Colonic mucosa (tissue), 4 donors: ENCODE results near the gene SACM1L. TPM values are rescaled to one million over a fixed set of nuclear protein-coding genes. Genes with fewer than 3 reads are reported as not detected.

Experiments used
- DNase-seq: peaks from one replicate; pipeline ENCODE4 v3.0.0-alpha.2; 2020
- H3K27ac ChIP-seq: fragments of 200-600 bp; one replicate; pipeline ENCODE4 v1.8.0; 2021
- H3K27me3 ChIP-seq: fragments of 200-600 bp; one replicate; pipeline ENCODE4 v1.8.0; 2021
- H3K36me3 ChIP-seq: fragments of 200-600 bp; one replicate; pipeline ENCODE4 v1.8.0; 2021
- H3K4me1 ChIP-seq: fragments of 200-600 bp; one replicate; pipeline ENCODE4 v1.8.0; 2021; ENCODE audit warnings: mild to moderate bottlenecking
- H3K4me3 ChIP-seq: fragments of 200-600 bp; one replicate; pipeline ENCODE4 v1.8.0; 2021
- H3K9ac ChIP-seq, 2 donors: one replicate each; pipeline ENCODE4 v1.7.0; 2013; ENCODE audit warnings: control low read depth in 2 of 2, low read depth in 2 of 2, low read length in 2 of 2
- H3K9me3 ChIP-seq: fragments of 200-600 bp; one replicate; pipeline ENCODE4 v1.8.0; 2021
- CTCF ChIP-seq: fragments of 200-600 bp; IDR thresholded peaks from one replicate; pipeline ENCODE4 v1.8.0; 2022; ENCODE audit warnings: antibody characterized with exemption, mild to moderate bottlenecking
- intact Hi-C: fragments of 100-400 bp; cut with DNase I; formaldehyde crosslinking; loops from one replicate; pipeline ENCODE4 v1.14.1; 2022
- total RNA-seq, 2 donors: library from RNA; stranded (reverse); fragmentation: NEBNext Ultra II Directional in 1 of 2; extraction: Animal tissue kit (Norgen Biotek cat#: 25700) in 1 of 2; gene quantifications; one replicate each; pipeline ENCODE4 v1.2.1, GENCODE V29; 2021
- donor health status: healthy.
- donor health status: DM: no; HTN: no; CAD: no.
- donor health status: DM: no; HTN: no; CAD: no.

Gene SACM1L
- total RNA-seq, 2 donors from 2014 or later = 47.2 TPM

- Histone ChIP-seq H3K36me3 (no peaks in the 10 kb centered on the region), H3K27me3 (peaks cover 14% of the 10 kb centered on the region), H3K9me3 (no peaks in the 10 kb centered on the region), H3K4me3 (no peak overlapping the region), H3K4me1 (peaks cover 8% of the 10 kb centered on the region), H3K9ac (no peak overlapping the region), H3K27ac (no peak overlapping the region)
- no peak for TF ChIP-seq CTCF
- intact Hi-C loops = no loop called here
- no peak for DNase-seq
Observed at GRCh38 chr3:45792516-45793172, 103.4 kb downstream of the SACM1L start.

- no peaks in the 10 kb centered on the region for H3K9me3 ChIP-seq
- H3K36me3 ChIP-seq = no peaks in the 10 kb centered on the region
- peaks cover 8% of the 10 kb centered on the region for H3K4me1 ChIP-seq
- intact Hi-C loops = no loop called here
- no peak for TF ChIP-seq CTCF
- H3K9ac ChIP-seq = no peak overlapping the region
- no peak for DNase-seq
- H3K4me3 ChIP-seq = no peak overlapping the region
- H3K27ac ChIP-seq = no peak overlapping the region
- H3K27me3 ChIP-seq = peaks cover 14% of the 10 kb centered on the region
Observed at GRCh38 chr3:45793482-45794176, 104.4 kb downstream of the SACM1L start.

GRCh38 chr3:45794177-45794560 lies 105.0 kb downstream of the SACM1L start:
- no peak for TF ChIP-seq CTCF
- peaks cover 8% of the 10 kb centered on the region for H3K4me1 ChIP-seq
- no peaks in the 10 kb centered on the region for H3K9me3 ChIP-seq
- no peak overlapping the region for H3K9ac ChIP-seq
- H3K27ac ChIP-seq = no peak overlapping the region
- DNase-seq = no peak
- intact Hi-C loops = no loop called here
- H3K4me3 ChIP-seq = no peak overlapping the region
- H3K36me3 ChIP-seq = no peaks in the 10 kb centered on the region
- H3K27me3 ChIP-seq = peaks cover 14% of the 10 kb centered on the region

- no peak overlapping the region for H3K4me3 ChIP-seq
- H3K27ac ChIP-seq = no peak overlapping the region
- H3K4me1 ChIP-seq = peaks cover 8% of the 10 kb centered on the region
Observed at GRCh38 chr3:45794660-45795059, 105.5 kb downstream of the SACM1L start.

More at GRCh38 chr3:45794660-45795059, 105.5 kb downstream of the SACM1L start:
- intact Hi-C loops = no loop called here
- Histone ChIP-seq H3K9me3 (no peaks in the 10 kb centered on the region), H3K27me3 (peaks cover 14% of the 10 kb centered on the region), H3K36me3 (no peaks in the 10 kb centered on the region), H3K9ac (no peak overlapping the region)
- DNase-seq = no peak
- no peak for TF ChIP-seq CTCF

Other genes with a start within 250 kb of the SACM1L start
- 10 to 100 TPM; 38.4 to 51.0 TPM for gene LIMD1, start 94.6 kb upstream of the SACM1L start, total RNA-seq
- gene SLC6A20, start 107.1 kb downstream of the SACM1L start, total RNA-seq = 1 to 10 TPM; 4.2 to 4.4 TPM
- gene LZTFL1, start 152.7 kb downstream of the SACM1L start, total RNA-seq = 10 to 100 TPM; 10.5 to 11.4 TPM
- under 1 TPM in 1 of 2 donors, not detected in 1; 0.13 TPM for gene CCR9, start 197.1 kb downstream of the SACM1L start, total RNA-seq